K562 (cell line): ENCODE measurements around the gene ADORA2B. TPM values are rescaled to one million over a fixed set of nuclear protein-coding genes. Genes with fewer than 3 reads are reported as not detected.

Source experiments
- ATF7 ChIP-seq: fragments of 450-650 bp; IDR thresholded peaks from 2 replicates; pipeline ENCODE4 v1.7.1; 2014; ENCODE audit warnings: mild to moderate bottlenecking, moderate library complexity
- DDX20 ChIP-seq: fragments of 450-650 bp; IDR thresholded peaks from 2 replicates; pipeline ENCODE4 v1.6.1; 2016; ENCODE audit warnings: missing genetic modification characterization, low read depth, mild to moderate bottlenecking, missing compliant biosample characterization, moderate library complexity
- HEY1 ChIP-seq: fragments of 250-450 bp; sonication (Bioruptor Pico); IDR thresholded peaks from 2 replicates; pipeline ENCODE4 v1.5.0; 2020; ENCODE audit warnings: mild to moderate bottlenecking, moderate library complexity, borderline replicate concordance
- HIVEP1 ChIP-seq: fragments of 250-450 bp; sonication (Bioruptor Pico); IDR thresholded peaks from 2 replicates; pipeline ENCODE4 v1.4.0; 2020; ENCODE audit warnings: mild to moderate bottlenecking
- RFX5 ChIP-seq: IDR thresholded peaks from 2 replicates; pipeline ENCODE4 v1.6.1; 2011; ENCODE audit warnings: low read depth, mild to moderate bottlenecking, improper control_type of control experiment, low read length
- SNIP1 ChIP-seq: fragments of 450-650 bp; IDR thresholded peaks from 2 replicates; pipeline ENCODE4 v1.7.1; 2017; ENCODE audit warnings: low read depth, mild to moderate bottlenecking
- SNRNP70 ChIP-seq: fragments of 200-400 bp; formaldehyde crosslinking; optimal IDR thresholded peaks from 2 replicates; pipeline ENCODE3; 2017; ENCODE audit warnings: low read depth, low read length
- WHSC1 ChIP-seq: IDR thresholded peaks from one replicate; pipeline ENCODE4 v1.6.1; 2012; ENCODE audit warnings: low read length, control low read depth, inconsistent platforms
- ZNF263 ChIP-seq: sonication (generic); formaldehyde crosslinking; IDR thresholded peaks from 2 replicates; pipeline ENCODE4 v1.8.0; 2022; ENCODE audit warnings: mild to moderate bottlenecking, missing genetic modification reagents, borderline replicate concordance
- ZNF311 ChIP-seq: fragments of 250-450 bp; sonication (Bioruptor Pico); IDR thresholded peaks from 2 replicates; pipeline ENCODE4 v1.4.0; 2020; ENCODE audit warnings: mild to moderate bottlenecking, moderate library complexity
- ZNF384 ChIP-seq: IDR thresholded peaks from 2 replicates; pipeline ENCODE4 v1.6.1; 2012; ENCODE audit warnings: low read depth, low read length, improper control_type of control experiment
- ZNF589 ChIP-seq: fragments of 200-800 bp; sonication (Bioruptor generic); IDR thresholded peaks from 2 replicates; pipeline ENCODE4 v1.6.1; 2016; ENCODE audit warnings: low read depth, missing genetic modification characterization, missing compliant biosample characterization
- polyA plus RNA-seq, 8 experiments: library from polyadenylated mRNA; depleted of rRNA in 4 of 8; stranded (reverse) in 5 of 8; unstranded in 3 of 8; fragments of >200 nt; fragmentation: Nextera tagmentation in 2 of 8; fragmentation: Illumina TruSeq in 1 of 8; extraction: Ambion mirVana in 2 of 8; extraction: Trizol in 1 of 8; gene quantifications; 2 replicates each; pipeline versions ENCODE4 v1.2.1 to v1.2.3, GENCODE V29; 2011 to 2014; ENCODE audit warnings: inconsistent platforms in 1 of 8, missing spikeins in 1 of 8
- total RNA-seq, 7 experiments: library from RNA; depleted of rRNA in 6 of 7; stranded (reverse); fragments of >200 nt in 6 of 7; fragmentation: Illumina TruSeq in 2 of 7; extraction: Trizol in 2 of 7; gene quantifications; 2 replicates each; pipeline versions ENCODE4 v1.2.1 to v1.2.3, GENCODE V29; 2011 to 2021; ENCODE audit warnings: low replicate concordance in 1 of 7
- TF ChIP-seq, protein P1 (sequence below): sonication (generic); formaldehyde crosslinking; IDR thresholded peaks from 2 replicates; pipeline ENCODE4 v1.8.0; 2022; ENCODE audit warnings: mild to moderate bottlenecking, missing genetic modification reagents
- TF ChIP-seq, protein P2 (sequence below): fragments of 250-450 bp; sonication (Bioruptor Pico); IDR thresholded peaks from 2 replicates; pipeline ENCODE4 v1.8.0; 2022; ENCODE audit warnings: moderate library complexity, mild to moderate bottlenecking, inconsistent platforms
- TF ChIP-seq, protein P3 (sequence below): fragments of 250-450 bp; sonication (Bioruptor Pico); IDR thresholded peaks from 2 replicates; pipeline ENCODE4 v1.4.0; 2020; ENCODE audit warnings: borderline replicate concordance
- TF ChIP-seq, protein P4 (sequence below), 2 experiments: fragments of 450-650 bp in 1 of 2; sonication (generic) in 1 of 2; formaldehyde crosslinking in 1 of 2; IDR thresholded peaks in 1 of 2; conservative IDR thresholded peaks in 1 of 2; 2 replicates each; pipeline versions ENCODE4 v1.6.1 to v1.8.1; 2016 to 2023; ENCODE audit warnings: mild to moderate bottlenecking in 2 of 2, moderate library complexity in 2 of 2, inconsistent platforms in 1 of 2, missing genetic modification reagents in 1 of 2
- TF ChIP-seq, protein P5 (sequence below): sonication (generic); formaldehyde crosslinking; IDR thresholded peaks from 2 replicates; pipeline ENCODE4 v1.8.1; 2023; ENCODE audit warnings: mild to moderate bottlenecking, missing genetic modification reagents
- TF ChIP-seq, protein P6 (sequence below): fragments of 450-650 bp; IDR thresholded peaks from 2 replicates; pipeline ENCODE4 v1.6.1; 2016; ENCODE audit warnings: antibody characterized with exemption
- TF ChIP-seq, protein P7 (sequence below): fragments of 450-650 bp; IDR thresholded peaks from 2 replicates; pipeline ENCODE4 v1.6.1; 2017; ENCODE audit warnings: antibody characterized with exemption

The ADORA2B gene
- total and polyA plus RNA-seq, 9 of the 15 experiments (the other 6 are each of a cell fraction or from before 2014, with no cell fraction given): 6.4 to 16.6 (median 10.5) TPM

DNA sequence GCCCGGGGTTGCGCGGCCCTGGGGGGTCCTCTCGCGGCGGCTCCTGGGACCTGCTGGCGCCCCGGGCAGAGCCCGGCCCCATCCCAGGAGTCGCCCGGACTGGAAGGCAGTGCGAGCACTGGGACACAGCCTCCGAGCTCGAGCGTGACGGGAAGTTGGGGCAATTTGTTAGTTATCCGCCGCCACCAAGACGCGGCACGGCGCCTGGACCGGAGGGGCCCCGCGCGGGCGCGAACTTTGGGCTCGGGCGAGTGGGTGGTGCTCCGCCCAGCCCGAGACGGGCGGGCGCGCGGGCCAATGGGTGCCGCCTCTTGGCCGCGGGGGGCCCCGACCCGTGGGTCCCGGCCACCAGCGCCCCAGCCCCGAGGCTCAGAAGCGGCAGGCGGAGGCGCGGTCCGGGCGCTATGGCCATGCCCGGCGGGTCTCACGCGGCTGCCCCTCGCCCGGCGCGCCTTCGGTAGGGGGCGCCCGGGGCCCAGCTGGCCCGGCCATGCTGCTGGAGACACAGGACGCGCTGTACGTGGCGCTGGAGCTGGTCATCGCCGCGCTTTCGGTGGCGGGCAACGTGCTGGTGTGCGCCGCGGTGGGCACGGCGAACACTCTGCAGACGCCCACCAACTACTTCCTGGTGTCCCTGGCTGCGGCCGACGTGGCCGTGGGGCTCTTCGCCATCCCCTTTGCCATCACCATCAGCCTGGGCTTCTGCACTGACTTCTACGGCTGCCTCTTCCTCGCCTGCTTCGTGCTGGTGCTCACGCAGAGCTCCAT lies at the start of gene ADORA2B (continued):
- TF ChIP-seq, protein P1, sequence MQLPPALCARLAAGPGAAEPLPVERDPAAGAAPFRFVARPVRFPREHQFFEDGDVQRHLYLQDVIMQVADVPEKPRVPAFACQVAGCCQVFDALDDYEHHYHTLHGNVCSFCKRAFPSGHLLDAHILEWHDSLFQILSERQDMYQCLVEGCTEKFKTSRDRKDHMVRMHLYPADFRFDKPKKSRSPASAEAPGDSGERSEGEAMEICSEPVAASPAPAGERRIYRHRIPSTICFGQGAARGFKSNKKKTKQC (CRISPR knock-in tag): peak; percentile 89
- TF ChIP-seq, protein P2, sequence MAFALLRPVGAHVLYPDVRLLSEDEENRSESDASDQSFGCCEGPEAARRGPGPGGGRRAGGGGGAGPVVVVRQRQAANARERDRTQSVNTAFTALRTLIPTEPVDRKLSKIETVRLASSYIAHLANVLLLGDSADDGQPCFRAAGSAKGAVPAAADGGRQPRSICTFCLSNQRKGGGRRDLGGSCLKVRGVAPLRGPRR (CRISPR knock-in tag): no peak
- TF ChIP-seq ZNF311 (CRISPR knock-in tag) (no peak), HIVEP1 (CRISPR knock-in tag) (no peak; the same call in 1 of the 2 replicates), ZNF263 (CRISPR knock-in tag) (0 out of 2 replicates have a peak, but pooled peaks have one; percentile 33), WHSC1 (no peak), ZNF589 (CRISPR knock-in tag) (no peak), DDX20 (tag) (no peak), ZNF384 (no peak), SNRNP70 (no peak), ATF7 (no peak), RFX5 (no peak), HEY1 (CRISPR knock-in tag) (no peak), SNIP1 (no peak)
- TF ChIP-seq, protein P3, sequence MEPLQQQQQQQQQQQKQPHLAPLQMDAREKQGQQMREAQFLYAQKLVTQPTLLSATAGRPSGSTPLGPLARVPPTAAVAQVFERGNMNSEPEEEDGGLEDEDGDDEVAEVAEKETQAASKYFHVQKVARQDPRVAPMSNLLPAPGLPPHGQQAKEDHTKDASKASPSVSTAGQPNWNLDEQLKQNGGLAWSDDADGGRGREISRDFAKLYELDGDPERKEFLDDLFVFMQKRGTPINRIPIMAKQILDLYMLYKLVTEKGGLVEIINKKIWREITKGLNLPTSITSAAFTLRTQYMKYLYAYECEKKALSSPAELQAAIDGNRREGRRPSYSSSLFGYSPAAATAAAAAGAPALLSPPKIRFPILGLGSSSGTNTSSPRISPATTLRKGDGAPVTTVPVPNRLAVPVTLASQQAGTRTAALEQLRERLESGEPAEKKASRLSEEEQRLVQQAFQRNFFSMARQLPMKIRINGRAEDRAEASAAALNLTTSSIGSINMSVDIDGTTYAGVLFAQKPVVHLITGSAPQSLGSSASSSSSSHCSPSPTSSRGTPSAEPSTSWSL: no peak
- TF ChIP-seq, protein P4, sequence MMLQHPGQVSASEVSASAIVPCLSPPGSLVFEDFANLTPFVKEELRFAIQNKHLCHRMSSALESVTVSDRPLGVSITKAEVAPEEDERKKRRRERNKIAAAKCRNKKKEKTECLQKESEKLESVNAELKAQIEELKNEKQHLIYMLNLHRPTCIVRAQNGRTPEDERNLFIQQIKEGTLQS (IDR thresholded peaks at IDR 0.05): no peak
- TF ChIP-seq, protein P4 (CRISPR knock-in tag; conservative IDR thresholded peaks at IDR 0.05): no peak
- TF ChIP-seq, protein P5, sequence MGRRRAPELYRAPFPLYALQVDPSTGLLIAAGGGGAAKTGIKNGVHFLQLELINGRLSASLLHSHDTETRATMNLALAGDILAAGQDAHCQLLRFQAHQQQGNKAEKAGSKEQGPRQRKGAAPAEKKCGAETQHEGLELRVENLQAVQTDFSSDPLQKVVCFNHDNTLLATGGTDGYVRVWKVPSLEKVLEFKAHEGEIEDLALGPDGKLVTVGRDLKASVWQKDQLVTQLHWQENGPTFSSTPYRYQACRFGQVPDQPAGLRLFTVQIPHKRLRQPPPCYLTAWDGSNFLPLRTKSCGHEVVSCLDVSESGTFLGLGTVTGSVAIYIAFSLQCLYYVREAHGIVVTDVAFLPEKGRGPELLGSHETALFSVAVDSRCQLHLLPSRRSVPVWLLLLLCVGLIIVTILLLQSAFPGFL (CRISPR knock-in tag): no peak
- TF ChIP-seq, protein P6, sequence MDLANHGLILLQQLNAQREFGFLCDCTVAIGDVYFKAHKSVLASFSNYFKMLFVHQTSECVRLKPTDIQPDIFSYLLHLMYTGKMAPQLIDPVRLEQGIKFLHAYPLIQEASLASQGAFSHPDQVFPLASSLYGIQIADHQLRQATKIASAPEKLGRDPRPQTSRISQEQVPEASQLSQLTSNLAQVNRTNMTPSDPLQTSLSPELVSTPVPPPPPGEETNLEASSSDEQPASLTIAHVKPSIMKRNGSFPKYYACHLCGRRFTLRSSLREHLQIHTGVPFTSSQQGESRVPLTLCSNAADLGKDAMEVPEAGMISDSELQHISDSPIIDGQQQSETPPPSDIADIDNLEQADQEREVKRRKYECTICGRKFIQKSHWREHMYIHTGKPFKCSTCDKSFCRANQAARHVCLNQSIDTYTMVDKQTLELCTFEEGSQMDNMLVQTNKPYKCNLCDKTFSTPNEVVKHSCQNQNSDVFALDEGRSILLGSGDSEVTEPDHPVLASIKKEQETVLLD: no peak
- TF ChIP-seq, protein P7, sequence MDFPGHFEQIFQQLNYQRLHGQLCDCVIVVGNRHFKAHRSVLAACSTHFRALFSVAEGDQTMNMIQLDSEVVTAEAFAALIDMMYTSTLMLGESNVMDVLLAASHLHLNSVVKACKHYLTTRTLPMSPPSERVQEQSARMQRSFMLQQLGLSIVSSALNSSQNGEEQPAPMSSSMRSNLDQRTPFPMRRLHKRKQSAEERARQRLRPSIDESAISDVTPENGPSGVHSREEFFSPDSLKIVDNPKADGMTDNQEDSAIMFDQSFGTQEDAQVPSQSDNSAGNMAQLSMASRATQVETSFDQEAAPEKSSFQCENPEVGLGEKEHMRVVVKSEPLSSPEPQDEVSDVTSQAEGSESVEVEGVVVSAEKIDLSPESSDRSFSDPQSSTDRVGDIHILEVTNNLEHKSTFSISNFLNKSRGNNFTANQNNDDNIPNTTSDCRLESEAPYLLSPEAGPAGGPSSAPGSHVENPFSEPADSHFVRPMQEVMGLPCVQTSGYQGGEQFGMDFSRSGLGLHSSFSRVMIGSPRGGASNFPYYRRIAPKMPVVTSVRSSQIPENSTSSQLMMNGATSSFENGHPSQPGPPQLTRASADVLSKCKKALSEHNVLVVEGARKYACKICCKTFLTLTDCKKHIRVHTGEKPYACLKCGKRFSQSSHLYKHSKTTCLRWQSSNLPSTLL: no peak
